Gastrocnemius medialis (tissue), 4 donors: ENCODE results near the gene AQP12B. TPM values are rescaled to one million over a fixed set of nuclear protein-coding genes. Genes with fewer than 3 reads are reported as not detected.
"Not testable (repeated sequence)": the region's sequence is repeated elsewhere in the genome, so short reads cannot be mapped to it uniquely, and the experiment has no call there.

Experiments
- ATAC-seq, 2 donors: fragments of 150-250 bp; one replicate each; pipeline ENCODE4 v1.9.1; 2016
- DNase-seq, 2 donors: peaks; one replicate each; pipeline ENCODE4 v3.0.0-alpha.2; 2019
- H3K27ac ChIP-seq, 4 donors: fragments of 200-600 bp; sonication (generic); 1 replicate in 1 of 4; 2 replicates in 3 of 4; pipeline ENCODE4 v1.5.1; 2016 to 2018; ENCODE audit warnings: mild to moderate bottlenecking in 2 of 4, moderate library complexity in 1 of 4
- H3K27me3 ChIP-seq, 3 donors: fragments of 200-600 bp; sonication (generic) in 2 of 3; 1 replicate in 1 of 3; 2 replicates in 2 of 3; pipeline versions ENCODE4 v1.5.1 to v1.6.0; 2016 to 2019; ENCODE audit warnings: mild to moderate bottlenecking in 1 of 3, moderate library complexity in 1 of 3
- H3K36me3 ChIP-seq, 2 donors: fragments of 200-600 bp; sonication (generic) in 1 of 2; one replicate each; pipeline ENCODE4 v1.5.1; 2017 to 2018
- H3K4me1 ChIP-seq, 2 donors: fragments of 200-600 bp; sonication (generic) in 1 of 2; one replicate each; pipeline ENCODE4 v1.5.1; 2016 to 2017; ENCODE audit warnings: mild to moderate bottlenecking in 2 of 2
- H3K4me3 ChIP-seq, 4 donors: fragments of 200-600 bp; sonication (generic) in 3 of 4; 1 replicate in 1 of 4; 2 replicates in 3 of 4; pipeline ENCODE4 v1.5.1; 2016 to 2019; ENCODE audit warnings: mild to moderate bottlenecking in 2 of 4
- H3K9me3 ChIP-seq, 3 donors: fragments of 200-600 bp; sonication (generic) in 2 of 3; 1 replicate in 1 of 3; 2 replicates in 2 of 3; pipeline ENCODE4 v1.5.1; 2016 to 2019
- CTCF ChIP-seq, 5 experiments: fragments of 450-650 bp in 3 of 5; fragments of 200-600 bp in 2 of 5; sonication (generic) in 2 of 5; IDR thresholded peaks in 4 of 5; conservative IDR thresholded peaks in 1 of 5; 1 replicate in 4 of 5; 2 replicates in 1 of 5; pipeline ENCODE4 v1.5.1; 2016 to 2019; ENCODE audit warnings: antibody characterized with exemption in 5 of 5, mild to moderate bottlenecking in 3 of 5, moderate library complexity in 3 of 5
- POLR2A ChIP-seq, 2 donors: fragments of 450-650 bp; IDR thresholded peaks; one replicate each; pipeline ENCODE4 v1.6.1; 2017; ENCODE audit warnings: antibody characterized with exemption in 2 of 2, mild to moderate bottlenecking in 2 of 2, moderate library complexity in 2 of 2
- in situ Hi-C, 4 donors: fragments of 200-750 bp; cut with MboI; loops; one replicate each; pipeline versions ENCODE4 v1.15.0 to v1.8.0; 2017; ENCODE audit warnings: low sequenced_read_pairs in 4 of 4
- intact Hi-C: fragments of 100-400 bp; cut with DNase I; formaldehyde crosslinking; loops from one replicate; pipeline ENCODE4 v1.15.1; 2023; ENCODE audit warnings: low total_unique reads
- total RNA-seq, 4 donors: library from RNA; depleted of rRNA; stranded (reverse); fragments of >200 nt; gene quantifications; one replicate each; pipeline versions ENCODE4 v1.1.0 to v1.2.3, GENCODE V29; 2016

AQP12B gene
- total RNA-seq, 4 donors from 2014 or later = not detected

GRCh38 chr2:240687741-240688552 is 5.3 kb upstream of the AQP12B start:
- no peaks in the 10 kb centered on the region for H3K9me3 ChIP-seq
- no peak overlapping the region for H3K27ac ChIP-seq
- TF ChIP-seq CTCF (IDR thresholded peaks at IDR 0.05 in 4 of 5, conservative IDR thresholded peaks at IDR 0.05 in 1 of 5) (no peak), POLR2A (IDR thresholded peaks at IDR 0.05) (no peak)
- ATAC-seq (no peak), DNase-seq (no peak)
- no peaks in the 10 kb centered on the region for H3K27me3 ChIP-seq
- H3K36me3 ChIP-seq = no peaks in the 10 kb centered on the region
- intact Hi-C loops (no loop called here), in situ Hi-C loops (no loop called here)
- no peak overlapping the region for H3K4me3 ChIP-seq
- H3K4me1 ChIP-seq = no peaks in the 10 kb centered on the region

GRCh38 chr2:240687045-240687740 is 4.5 kb upstream of the AQP12B start:
- ATAC-seq = no peak
- TF ChIP-seq POLR2A (IDR thresholded peaks at IDR 0.05) (no peak), CTCF (IDR thresholded peaks at IDR 0.05 in 4 of 5, conservative IDR thresholded peaks at IDR 0.05 in 1 of 5) (no peak)
- Histone ChIP-seq H3K9me3 (no peaks in the 10 kb centered on the region), H3K27me3 (no peaks in the 10 kb centered on the region), H3K4me1 (no peaks in the 10 kb centered on the region), H3K4me3 (no peak overlapping the region), H3K27ac (no peak overlapping the region), H3K36me3 (no peaks in the 10 kb centered on the region)
- in situ Hi-C loops = no loop called here
- intact Hi-C loops = no loop called here
- no peak for DNase-seq

GRCh38 chr2:240686460-240686859 is 3.8 kb upstream of the AQP12B start:
- Histone ChIP-seq H3K9me3 (no peaks in the 10 kb centered on the region), H3K4me1 (no peaks in the 10 kb centered on the region), H3K4me3 (no peak overlapping the region), H3K27ac (no peak overlapping the region), H3K27me3 (no peaks in the 10 kb centered on the region), H3K36me3 (no peaks in the 10 kb centered on the region)
- intact Hi-C loops = no loop called here
- DNase-seq (no peak), ATAC-seq (no peak)
- in situ Hi-C loops = no loop called here
- no peak for TF ChIP-seq CTCF (IDR thresholded peaks at IDR 0.05 in 4 of 5, conservative IDR thresholded peaks at IDR 0.05 in 1 of 5)
- TF ChIP-seq POLR2A (IDR thresholded peaks at IDR 0.05) = no peak

- intact Hi-C loops = no loop called here
- TF ChIP-seq POLR2A (IDR thresholded peaks at IDR 0.05) = no peak
- no peak for TF ChIP-seq CTCF (IDR thresholded peaks at IDR 0.05 in 4 of 5, conservative IDR thresholded peaks at IDR 0.05 in 1 of 5)
- ATAC-seq = no peak
Measured at GRCh38 chr2:240685771-240686371, 3.2 kb upstream of the AQP12B start.

GRCh38 chr2:240683980-240684728 is 1.5 kb upstream of the AQP12B start:
- ATAC-seq, H3K9me3 ChIP-seq, H3K27me3 ChIP-seq, H3K36me3 ChIP-seq, in situ Hi-C loops, H3K4me3 ChIP-seq, H3K4me1 ChIP-seq, DNase-seq, intact Hi-C loops, H3K27ac ChIP-seq: not testable (repeated sequence)

More at GRCh38 chr2:240685771-240686371, 3.2 kb upstream of the AQP12B start:
- DNase-seq = no peak
- in situ Hi-C loops = no loop called here
- Histone ChIP-seq H3K9me3 (no peaks in the 10 kb centered on the region), H3K27ac (no peak overlapping the region), H3K4me1 (no peaks in the 10 kb centered on the region), H3K4me3 (no peak overlapping the region), H3K36me3 (no peaks in the 10 kb centered on the region), H3K27me3 (no peaks in the 10 kb centered on the region)

GRCh38 chr2:240683329-240683979 is 769 bp upstream of the AQP12B start:
- H3K4me3 ChIP-seq, H3K36me3 ChIP-seq, H3K27me3 ChIP-seq, in situ Hi-C loops, DNase-seq, H3K4me1 ChIP-seq, H3K27ac ChIP-seq, ATAC-seq, intact Hi-C loops, H3K9me3 ChIP-seq: not testable (repeated sequence)
